ENCODE data around the gene NDE1. TPM values are rescaled to one million over a fixed set of nuclear protein-coding genes. Genes with fewer than 3 reads are reported as not detected.

The NDE1 gene
- polyA plus RNA-seq, 2 of the 4 experiments (the other 2 are of a cell fraction) = 27.6 to 30.6 TPM

- Histone ChIP-seq H3K9me3 (no peaks in the 10 kb centered on the region), H3K4me2 (no peak overlapping the region), H3K4me1 (0 out of 3 replicates have a peak, but pooled peaks cover 4% of the 10 kb centered on the region), H3K4me3 (no peak overlapping the region), H3K27ac (no peak overlapping the region)
- TF ChIP-seq, protein P1, sequence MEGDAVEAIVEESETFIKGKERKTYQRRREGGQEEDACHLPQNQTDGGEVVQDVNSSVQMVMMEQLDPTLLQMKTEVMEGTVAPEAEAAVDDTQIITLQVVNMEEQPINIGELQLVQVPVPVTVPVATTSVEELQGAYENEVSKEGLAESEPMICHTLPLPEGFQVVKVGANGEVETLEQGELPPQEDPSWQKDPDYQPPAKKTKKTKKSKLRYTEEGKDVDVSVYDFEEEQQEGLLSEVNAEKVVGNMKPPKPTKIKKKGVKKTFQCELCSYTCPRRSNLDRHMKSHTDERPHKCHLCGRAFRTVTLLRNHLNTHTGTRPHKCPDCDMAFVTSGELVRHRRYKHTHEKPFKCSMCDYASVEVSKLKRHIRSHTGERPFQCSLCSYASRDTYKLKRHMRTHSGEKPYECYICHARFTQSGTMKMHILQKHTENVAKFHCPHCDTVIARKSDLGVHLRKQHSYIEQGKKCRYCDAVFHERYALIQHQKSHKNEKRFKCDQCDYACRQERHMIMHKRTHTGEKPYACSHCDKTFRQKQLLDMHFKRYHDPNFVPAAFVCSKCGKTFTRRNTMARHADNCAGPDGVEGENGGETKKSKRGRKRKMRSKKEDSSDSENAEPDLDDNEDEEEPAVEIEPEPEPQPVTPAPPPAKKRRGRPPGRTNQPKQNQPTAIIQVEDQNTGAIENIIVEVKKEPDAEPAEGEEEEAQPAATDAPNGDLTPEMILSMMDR (IDR thresholded peaks at IDR 0.05) = no peak
- TF ChIP-seq EHMT2 (IDR thresholded peaks at IDR 0.05; ENCODE audit: low read depth) = no peak
- ChIA-PET CTCF (no interaction called here), POLR2A (no interaction called here)
- no peak for DNase-seq (ENCODE audit: low read depth in 1 of 2, low spot score in 1 of 2)
- WGBS (ENCODE audit: missing lambda C conversion rate) = 95% methylated on average over 4 of the region's 4 CpGs
- no peak for ATAC-seq
- FAIRE-seq = no peak
Observed at GRCh38 chr16:15617901-15618300, 32.1 kb upstream of the NDE1 start.

DNA sequence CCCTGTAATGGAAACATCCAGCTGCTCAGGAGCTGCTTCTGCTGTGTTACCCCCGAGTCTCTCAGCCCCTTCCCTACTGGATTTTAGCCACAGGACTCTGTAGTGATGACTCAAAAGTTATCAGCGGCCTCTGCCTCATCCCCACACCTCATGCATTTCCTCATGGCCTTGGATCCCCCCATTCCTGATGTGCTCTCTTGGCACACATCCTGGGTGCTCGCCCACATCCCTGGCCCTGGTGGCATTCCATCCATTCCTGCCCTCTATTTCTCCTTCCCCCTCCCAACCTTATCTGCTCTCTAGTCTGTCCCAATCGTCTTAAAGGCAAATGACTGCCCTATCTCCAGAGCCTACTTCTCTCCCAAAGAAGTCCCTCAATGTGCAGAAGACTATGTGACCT is 31.7 kb upstream of the NDE1 start:
- ChIA-PET POLR2A (interaction anchor here (1.1 kb wide), 1 partner anchor 24 kb away, joined by 3 read pairs; the partner anchor contains the start of gene MARF1), CTCF (interaction anchor here (1.0 kb wide), 1 partner anchor 12 kb away, joined by 4 read pairs; no protein-coding TSS in a partner anchor)
- FAIRE-seq (no peak), DNase-seq (ENCODE audit: low read depth in 1 of 2, low spot score in 1 of 2) (no peak), ATAC-seq (no peak; a peak in 1 of 6 replicates)
- Histone ChIP-seq H3K27ac (no peak overlapping the region), H3K4me2 (no peak overlapping the region), H3K4me3 (no peak overlapping the region), H3K4me1 (0 out of 3 replicates have a peak, but pooled peaks cover 4% of the 10 kb centered on the region), H3K9me3 (no peaks in the 10 kb centered on the region)
- 70% methylated on average over 4 of the region's 4 CpGs for WGBS (ENCODE audit: missing lambda C conversion rate)
- TF ChIP-seq HEYL (CRISPR knock-in tag; IDR thresholded peaks at IDR 0.05) (no peak), ESRRA (IDR thresholded peaks at IDR 0.05; ENCODE audit: borderline replicate concordance, low read length) (no peak), RARB (CRISPR knock-in tag; IDR thresholded peaks at IDR 0.05) (no peak), E2F6 (IDR thresholded peaks at IDR 0.05; ENCODE audit: borderline replicate concordance, low read depth) (no peak), JUNB (IDR thresholded peaks at IDR 0.05) (no peak), JUN (IDR thresholded peaks at IDR 0.05) (no peak)
- TF ChIP-seq, protein P2, sequence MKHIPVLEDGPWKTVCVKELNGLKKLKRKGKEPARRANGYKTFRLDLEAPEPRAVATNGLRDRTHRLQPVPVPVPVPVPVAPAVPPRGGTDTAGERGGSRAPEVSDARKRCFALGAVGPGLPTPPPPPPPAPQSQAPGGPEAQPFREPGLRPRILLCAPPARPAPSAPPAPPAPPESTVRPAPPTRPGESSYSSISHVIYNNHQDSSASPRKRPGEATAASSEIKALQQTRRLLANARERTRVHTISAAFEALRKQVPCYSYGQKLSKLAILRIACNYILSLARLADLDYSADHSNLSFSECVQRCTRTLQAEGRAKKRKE (CRISPR knock-in tag; IDR thresholded peaks at IDR 0.05; ENCODE audit: low read depth) = no peak

DNA sequence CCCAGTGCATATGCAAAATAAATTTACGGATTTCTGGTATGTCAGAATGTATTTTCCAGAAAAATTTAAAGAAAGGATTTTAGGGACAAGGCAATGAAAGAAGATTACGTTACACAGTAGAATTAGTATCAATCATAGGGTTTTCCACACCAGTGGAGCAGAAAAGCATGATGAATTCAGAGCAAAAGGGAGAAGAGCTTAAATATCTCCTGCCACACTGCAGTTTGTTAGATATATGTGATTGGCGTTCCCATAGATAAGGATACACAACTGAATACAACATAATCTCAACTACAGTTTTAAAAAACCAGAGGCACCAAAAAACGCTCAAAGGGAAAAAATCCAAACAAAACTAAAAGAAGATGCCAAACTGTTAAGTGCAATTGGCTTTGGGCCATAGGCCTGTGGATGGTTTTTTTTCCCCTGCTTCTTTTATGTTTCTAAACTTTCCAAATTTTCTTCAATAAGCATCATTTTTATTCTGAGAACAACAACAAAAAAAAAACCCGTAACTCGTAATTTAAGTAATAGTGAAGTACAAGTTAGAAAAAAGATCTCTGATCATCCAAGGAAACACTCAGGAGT is 29.3 kb upstream of the NDE1 start:
- 91% methylated on average over 6 of the region's 6 CpGs for WGBS (ENCODE audit: missing lambda C conversion rate)

More for the DNA sequence above, 29.3 kb upstream of the NDE1 start:
- CTCF ChIA-PET = interaction anchor here (0.6 kb wide), 1 partner anchor 23 kb away, joined by 3 read pairs; no protein-coding TSS in a partner anchor
- TF ChIP-seq FOSB (CRISPR knock-in tag; IDR thresholded peaks at IDR 0.05) (no peak), NPAS2 (CRISPR knock-in tag; IDR thresholded peaks at IDR 0.05; ENCODE audit: borderline replicate concordance) (no peak), HDAC2 (IDR thresholded peaks at IDR 0.05) (no peak), MYC (IDR thresholded peaks at IDR 0.05; ENCODE audit: borderline replicate concordance, low read length) (no peak), JUNB (IDR thresholded peaks at IDR 0.05) (no peak), REST (IDR thresholded peaks at IDR 0.05) (no peak), ZC3H11A (IDR thresholded peaks at IDR 0.05) (no peak), POLR2AphosphoS2 (conservative IDR thresholded peaks at IDR 0.05; ENCODE audit: low read length) (no peak), PHF8 (IDR thresholded peaks at IDR 0.05; ENCODE audit: borderline replicate concordance, low read depth) (no peak), E2F6 (IDR thresholded peaks at IDR 0.05; ENCODE audit: borderline replicate concordance, low read depth) (no peak), EHMT2 (IDR thresholded peaks at IDR 0.05; ENCODE audit: low read depth) (no peak), NFE2L2 (conservative IDR thresholded peaks at IDR 0.05; ENCODE audit: low read length) (no peak), HOXB13 (CRISPR knock-in tag; IDR thresholded peaks at IDR 0.05; ENCODE audit: low read depth) (no peak)
- Histone ChIP-seq H3K27ac (no peak overlapping the region), H3K4me1 (no peaks in the 10 kb centered on the region), H3K9me3 (no peaks in the 10 kb centered on the region), H3K4me3 (no peak overlapping the region), H3K4me2 (no peak overlapping the region)
- DNase-seq (ENCODE audit: low read depth in 1 of 2, low spot score in 1 of 2) (no peak), FAIRE-seq (no peak), ATAC-seq (no peak)
- POLR2A ChIA-PET = no interaction called here

Measured in A549 (cell line).